Body of pancreas (tissue), 4 donors: ENCODE data around the gene DYNLT2B. TPM values are rescaled to one million over a fixed set of nuclear protein-coding genes. Genes with fewer than 3 reads are reported as not detected.
A peak's percentile ranks its signal among the peaks of the same experiment; 100 is the strongest.
"Not testable (repeated sequence)": the region's sequence is repeated elsewhere in the genome, so short reads cannot be mapped to it uniquely, and the experiment has no call there.

Experiments
- ATAC-seq: fragments of 150-250 bp; one replicate; pipeline ENCODE4 v1.9.1; 2016
- DNase-seq, 4 donors: peaks; one replicate each; pipeline ENCODE4 v3.0.0-alpha.2; 2019
- H3K27ac ChIP-seq, 4 donors: fragments of 200-600 bp; sonication (generic); 1 replicate in 3 of 4; 2 replicates in 1 of 4; pipeline versions ENCODE4 v1.5.1 to v1.6.1; 2016 to 2019; ENCODE audit warnings: mild to moderate bottlenecking in 1 of 4, mixed read lengths in 1 of 4, moderate library complexity in 1 of 4
- H3K27me3 ChIP-seq, 2 donors: fragments of 200-600 bp; sonication (generic); one replicate each; pipeline ENCODE4 v1.6.0; 2016; ENCODE audit warnings: mild to moderate bottlenecking in 1 of 2
- H3K36me3 ChIP-seq, 2 donors: fragments of 200-600 bp; sonication (generic); replicated peaks in 1 of 2; 2 replicates each; pipeline ENCODE4 v1.5.1; 2016; ENCODE audit warnings: low read depth in 2 of 2; ENCODE audit not compliant: insufficient read depth in 1 of 2
- H3K4me1 ChIP-seq: fragments of 200-600 bp; sonication (generic); one replicate; pipeline ENCODE4 v1.6.0; 2016
- H3K4me3 ChIP-seq, 2 donors: fragments of 200-600 bp; sonication (generic); 1 replicate in 1 of 2; 2 replicates in 1 of 2; pipeline ENCODE4 v1.5.1; 2016 to 2019
- H3K9me3 ChIP-seq, 3 donors: fragments of 200-600 bp; sonication (generic); 1 replicate in 2 of 3; 2 replicates in 1 of 3; pipeline ENCODE4 v1.5.1; 2016
- CTCF ChIP-seq, 7 experiments: fragments of 450-650 bp in 4 of 7; fragments of 200-600 bp in 3 of 7; sonication (generic) in 3 of 7; IDR thresholded peaks; one replicate each; pipeline ENCODE4 v1.5.1; 2016 to 2019; ENCODE audit warnings: antibody characterized with exemption in 7 of 7
- POLR2A ChIP-seq, 3 donors: fragments of 450-650 bp; IDR thresholded peaks; one replicate each; pipeline ENCODE4 v1.6.1; 2016; ENCODE audit warnings: antibody characterized with exemption in 3 of 3, mild to moderate bottlenecking in 2 of 3
- WGBS, 2 donors: methylation state at CpG; one replicate each; pipeline ENCODE4 v1.1.5; 2017; 5-methylcytosine and 5-hydroxymethylcytosine counted together
- intact Hi-C: fragments of 100-400 bp; cut with DNase I; formaldehyde crosslinking; loops from one replicate; pipeline ENCODE4 v1.15.1; 2023
- total RNA-seq, 2 donors: library from RNA; depleted of rRNA; stranded (reverse); fragments of >200 nt; gene quantifications; one replicate each; pipeline ENCODE4 v1.1.0, GENCODE V29; 2016

Gene DYNLT2B
- 1 to 10 TPM; 5.6 to 8.3 TPM for total RNA-seq

- 1% methylated on average over 74 of the region's 92 CpGs; no CpG with 5 or more reads in 1 of the 2 donors for WGBS, 2 donors
- Histone ChIP-seq H3K27ac (peak within 1 kb of the TSS; percentile 75 to 91 (median 84)), H3K4me1 (peaks cover 4% of the 10 kb centered on the region), H3K36me3 (no peaks in the 10 kb centered on the region), H3K4me3 (peak within 1 kb of the TSS; percentile 76 to 92), H3K27me3 (no peaks in the 10 kb centered on the region), H3K9me3 (no peaks in the 10 kb centered on the region)
- TF ChIP-seq CTCF (IDR thresholded peaks at IDR 0.05), result peak in 1 of 7 experiments; percentile 14
- TF ChIP-seq POLR2A (IDR thresholded peaks at IDR 0.05), result peak; percentile 64 to 87 (median 84)
- peak; percentile 98 for ATAC-seq
- intact Hi-C loops, result no loop called here
- DNase-seq, result peak; percentile 86 to 90 (median 89)
Measured at GRCh38 chr3:196317687-196318467, at the start of gene DYNLT2B. TSS of gene DYNLT2B (minus strand) at chr3:196318240. CDS start at chr3:196318152, 88 bp downstream.

GRCh38 chr3:196365736-196366135 is 47.7 kb upstream of the DYNLT2B start:
- Histone ChIP-seq H3K36me3 (peaks cover 0 to 3% of the 10 kb centered on the region in 2 donors), H3K4me3 (no peak overlapping the region), H3K27ac (no peak overlapping the region), H3K4me1 (no peaks in the 10 kb centered on the region), H3K9me3 (no peaks in the 10 kb centered on the region), H3K27me3 (no peaks in the 10 kb centered on the region)
- TF ChIP-seq CTCF (IDR thresholded peaks at IDR 0.05) (no peak), POLR2A (IDR thresholded peaks at IDR 0.05) (no peak)
- DNase-seq (no peak), ATAC-seq (no peak)
- intact Hi-C loops, result no loop called here
- WGBS, 2 donors, result 86 to 88% methylated on average over 4 of the region's 4 CpGs

- Histone ChIP-seq H3K9me3 (no peaks in the 10 kb centered on the region), H3K4me3 (no peak overlapping the region), H3K4me1 (no peaks in the 10 kb centered on the region), H3K27me3 (no peaks in the 10 kb centered on the region), H3K27ac (no peak overlapping the region), H3K36me3 (peaks cover 4 to 9% of the 10 kb centered on the region in 2 donors)
- intact Hi-C loops, result no loop called here
- DNase-seq (no peak), ATAC-seq (no peak)
- WGBS, 2 donors, result 91 to 98% methylated on average over 7 of the region's 7 CpGs
- TF ChIP-seq POLR2A (IDR thresholded peaks at IDR 0.05), result no peak
- no peak for TF ChIP-seq CTCF (IDR thresholded peaks at IDR 0.05)
Measured at GRCh38 chr3:196360586-196360985, 42.5 kb upstream of the DYNLT2B start.

- H3K36me3 ChIP-seq, result peaks cover 4 to 12% of the 10 kb centered on the region in 2 donors
- intact Hi-C loops, H3K9me3 ChIP-seq, H3K4me3 ChIP-seq, DNase-seq, H3K27me3 ChIP-seq, H3K4me1 ChIP-seq, H3K27ac ChIP-seq, ATAC-seq: not testable (repeated sequence)
- WGBS, 2 donors, result 93 to 95% methylated on average over 4 of the region's 4 CpGs
Measured at GRCh38 chr3:196358540-196358939, 40.5 kb upstream of the DYNLT2B start.

- intact Hi-C loops, result no loop called here
- Histone ChIP-seq H3K4me3 (no peak overlapping the region), H3K4me1 (no peaks in the 10 kb centered on the region), H3K27me3 (no peaks in the 10 kb centered on the region), H3K27ac (no peak overlapping the region), H3K36me3 (peaks cover 4 to 12% of the 10 kb centered on the region in 2 donors), H3K9me3 (no peaks in the 10 kb centered on the region)
- DNase-seq (no peak), ATAC-seq (no peak)
- TF ChIP-seq POLR2A (IDR thresholded peaks at IDR 0.05) (no peak), CTCF (IDR thresholded peaks at IDR 0.05) (no peak)
- 86 to 93% methylated on average over 7 of the region's 7 CpGs for WGBS, 2 donors
Measured at GRCh38 chr3:196357905-196358304, 39.9 kb upstream of the DYNLT2B start.
